Sigmoid colon (tissue), 3 donors: ENCODE results near the gene HLA-G.

Experiments used
- POLR2A ChIP-seq, 2 donors: fragments of 450-650 bp; IDR thresholded peaks; one replicate each; pipeline ENCODE4 v1.6.1; 2016; ENCODE audit warnings: antibody characterized with exemption in 2 of 2, mild to moderate bottlenecking in 2 of 2, moderate library complexity in 2 of 2
- TF ChIP-seq, protein P1 (sequence below), 4 experiments: fragments of 450-650 bp in 3 of 4; fragments of 200-600 bp in 1 of 4; IDR thresholded peaks; one replicate each; pipeline ENCODE4 v1.5.1; 2016 to 2019; ENCODE audit warnings: antibody characterized with exemption in 4 of 4, mild to moderate bottlenecking in 3 of 4, moderate library complexity in 2 of 4

GRCh38 chr6:29813066-29813465 lies 14.6 kb upstream of the HLA-G start:
- no peak for TF ChIP-seq POLR2A (IDR thresholded peaks at IDR 0.05)
- TF ChIP-seq, protein P1, sequence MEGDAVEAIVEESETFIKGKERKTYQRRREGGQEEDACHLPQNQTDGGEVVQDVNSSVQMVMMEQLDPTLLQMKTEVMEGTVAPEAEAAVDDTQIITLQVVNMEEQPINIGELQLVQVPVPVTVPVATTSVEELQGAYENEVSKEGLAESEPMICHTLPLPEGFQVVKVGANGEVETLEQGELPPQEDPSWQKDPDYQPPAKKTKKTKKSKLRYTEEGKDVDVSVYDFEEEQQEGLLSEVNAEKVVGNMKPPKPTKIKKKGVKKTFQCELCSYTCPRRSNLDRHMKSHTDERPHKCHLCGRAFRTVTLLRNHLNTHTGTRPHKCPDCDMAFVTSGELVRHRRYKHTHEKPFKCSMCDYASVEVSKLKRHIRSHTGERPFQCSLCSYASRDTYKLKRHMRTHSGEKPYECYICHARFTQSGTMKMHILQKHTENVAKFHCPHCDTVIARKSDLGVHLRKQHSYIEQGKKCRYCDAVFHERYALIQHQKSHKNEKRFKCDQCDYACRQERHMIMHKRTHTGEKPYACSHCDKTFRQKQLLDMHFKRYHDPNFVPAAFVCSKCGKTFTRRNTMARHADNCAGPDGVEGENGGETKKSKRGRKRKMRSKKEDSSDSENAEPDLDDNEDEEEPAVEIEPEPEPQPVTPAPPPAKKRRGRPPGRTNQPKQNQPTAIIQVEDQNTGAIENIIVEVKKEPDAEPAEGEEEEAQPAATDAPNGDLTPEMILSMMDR (IDR thresholded peaks at IDR 0.05) = no peak
